ENCODE results near the gene DUSP1.

The DUSP1 gene

DNA sequence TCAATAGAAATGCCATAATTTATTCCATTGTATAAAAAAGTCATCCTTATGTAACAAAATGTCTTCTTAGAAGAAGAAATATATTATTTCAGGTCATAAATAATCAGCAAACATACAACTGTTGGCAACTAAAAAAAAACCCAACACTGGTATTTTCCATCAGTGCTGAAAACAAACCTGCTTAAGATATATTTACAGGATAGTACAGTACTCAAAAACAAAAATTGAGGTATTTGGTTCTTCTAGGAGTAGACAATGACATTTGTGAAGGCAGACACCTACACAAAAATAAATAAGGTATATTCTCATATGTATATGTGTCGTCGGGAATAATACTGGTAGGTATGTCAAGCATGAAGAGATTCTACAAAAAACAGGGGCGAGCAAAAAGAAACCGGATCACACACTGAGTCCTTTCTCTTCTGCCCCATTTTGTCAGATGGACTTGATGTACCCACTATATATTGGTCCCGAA, 2.9 kb downstream of the DUSP1 start:
- Histone ChIP-seq H3K27me3 (replicated peaks; ENCODE audit: control insufficient read depth, insufficient read depth, low read length) (no peaks in the 10 kb centered on the region), H3K4me3 (replicated peaks; ENCODE audit: low read depth, low read length) (no peak overlapping the region), H3K36me3 (ENCODE audit: control insufficient read depth, insufficient read depth, low read length) (peaks cover 2% of the 10 kb centered on the region)
- DNase-seq (ENCODE audit: extremely low read depth, insufficient read length), result no peak
- TF ChIP-seq, protein P1, sequence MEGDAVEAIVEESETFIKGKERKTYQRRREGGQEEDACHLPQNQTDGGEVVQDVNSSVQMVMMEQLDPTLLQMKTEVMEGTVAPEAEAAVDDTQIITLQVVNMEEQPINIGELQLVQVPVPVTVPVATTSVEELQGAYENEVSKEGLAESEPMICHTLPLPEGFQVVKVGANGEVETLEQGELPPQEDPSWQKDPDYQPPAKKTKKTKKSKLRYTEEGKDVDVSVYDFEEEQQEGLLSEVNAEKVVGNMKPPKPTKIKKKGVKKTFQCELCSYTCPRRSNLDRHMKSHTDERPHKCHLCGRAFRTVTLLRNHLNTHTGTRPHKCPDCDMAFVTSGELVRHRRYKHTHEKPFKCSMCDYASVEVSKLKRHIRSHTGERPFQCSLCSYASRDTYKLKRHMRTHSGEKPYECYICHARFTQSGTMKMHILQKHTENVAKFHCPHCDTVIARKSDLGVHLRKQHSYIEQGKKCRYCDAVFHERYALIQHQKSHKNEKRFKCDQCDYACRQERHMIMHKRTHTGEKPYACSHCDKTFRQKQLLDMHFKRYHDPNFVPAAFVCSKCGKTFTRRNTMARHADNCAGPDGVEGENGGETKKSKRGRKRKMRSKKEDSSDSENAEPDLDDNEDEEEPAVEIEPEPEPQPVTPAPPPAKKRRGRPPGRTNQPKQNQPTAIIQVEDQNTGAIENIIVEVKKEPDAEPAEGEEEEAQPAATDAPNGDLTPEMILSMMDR (IDR thresholded peaks at IDR 0.05; ENCODE audit: insufficient read depth, low read length, poor library complexity, severe bottlenecking), result no peak

- Histone ChIP-seq H3K36me3 (ENCODE audit: control insufficient read depth, insufficient read depth, low read length) (peaks cover 2% of the 10 kb centered on the region), H3K4me3 (replicated peaks; ENCODE audit: low read depth, low read length) (no peak overlapping the region), H3K27me3 (replicated peaks; ENCODE audit: control insufficient read depth, insufficient read depth, low read length) (no peaks in the 10 kb centered on the region)
- TF ChIP-seq, protein P1 (IDR thresholded peaks at IDR 0.05; ENCODE audit: insufficient read depth, low read length, poor library complexity, severe bottlenecking), result no peak
- DNase-seq (ENCODE audit: extremely low read depth, insufficient read length), result no peak
Measured at GRCh38 chr5:172766287-172767108, 4.5 kb downstream of the DUSP1 start.

DNA sequence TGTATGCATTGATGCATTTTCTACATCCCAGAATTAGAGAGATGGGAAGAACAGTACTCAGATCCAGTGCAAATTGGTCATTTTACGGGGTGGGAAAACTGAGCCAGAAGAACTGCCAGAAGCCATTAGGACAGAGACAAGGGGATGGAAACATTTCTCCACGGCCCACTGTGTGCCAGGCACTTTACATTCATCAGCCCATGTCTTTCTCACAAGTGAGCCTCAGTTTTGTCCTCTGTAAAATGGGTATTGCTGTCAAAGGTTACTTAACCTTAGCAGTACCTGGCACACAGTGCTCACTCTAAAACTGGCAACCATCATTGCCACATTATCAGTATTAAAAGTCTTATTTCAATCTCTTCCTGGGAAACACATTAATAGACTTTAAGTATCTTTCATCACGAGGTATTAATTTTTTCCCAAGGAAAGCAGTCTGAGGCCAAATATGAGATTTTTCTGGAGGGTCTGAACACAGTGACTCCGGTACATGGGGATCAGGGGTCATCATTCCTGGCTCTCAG, 5.2 kb downstream of the DUSP1 start:
- TF ChIP-seq, protein P1 (IDR thresholded peaks at IDR 0.05; ENCODE audit: insufficient read depth, low read length, poor library complexity, severe bottlenecking), result no peak
- Histone ChIP-seq H3K4me3 (replicated peaks; ENCODE audit: low read depth, low read length) (no peak overlapping the region), H3K36me3 (ENCODE audit: control insufficient read depth, insufficient read depth, low read length) (peaks cover 2% of the 10 kb centered on the region), H3K27me3 (replicated peaks; ENCODE audit: control insufficient read depth, insufficient read depth, low read length) (no peaks in the 10 kb centered on the region; the same call in 1 of the 2 replicates)
- no peak for DNase-seq (ENCODE audit: extremely low read depth, insufficient read length)

- no peaks in the 10 kb centered on the region; the same call in 1 of the 2 replicates for H3K27me3 ChIP-seq (replicated peaks; ENCODE audit: control insufficient read depth, insufficient read depth, low read length)
Measured at GRCh38 chr5:172764861-172765765, 5.9 kb downstream of the DUSP1 start.

DNA sequence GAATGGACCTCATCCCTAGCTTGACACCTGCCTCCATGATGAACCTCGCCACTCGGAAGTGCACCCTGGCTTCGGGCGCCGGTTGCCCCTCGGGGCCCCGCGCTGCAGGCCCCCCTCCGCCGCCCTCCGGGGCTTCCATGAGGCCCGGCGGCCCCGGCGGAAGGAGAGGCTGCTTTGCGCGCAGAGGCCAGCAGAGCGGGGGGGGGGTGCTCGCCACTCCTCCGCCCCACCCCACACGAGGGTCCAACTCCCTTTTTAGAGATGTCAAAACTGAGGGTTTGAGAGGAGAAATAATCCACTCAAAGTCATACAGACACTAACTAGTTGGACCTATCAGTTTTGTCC, 7.9 kb downstream of the DUSP1 start:
- TF ChIP-seq, protein P1 (IDR thresholded peaks at IDR 0.05; ENCODE audit: insufficient read depth, low read length, poor library complexity, severe bottlenecking), result no peak
- DNase-seq (ENCODE audit: extremely low read depth, insufficient read length), result no peak
- Histone ChIP-seq H3K27me3 (replicated peaks; ENCODE audit: control insufficient read depth, insufficient read depth, low read length) (no peaks in the 10 kb centered on the region; the same call in 1 of the 2 replicates), H3K36me3 (ENCODE audit: control insufficient read depth, insufficient read depth, low read length) (no peaks in the 10 kb centered on the region), H3K4me3 (replicated peaks; ENCODE audit: low read depth, low read length) (no peak overlapping the region)

More at GRCh38 chr5:172764861-172765765, 5.9 kb downstream of the DUSP1 start:
- DNase-seq (ENCODE audit: extremely low read depth, insufficient read length), result peak; percentile 84
- TF ChIP-seq, protein P1 (IDR thresholded peaks at IDR 0.05; ENCODE audit: insufficient read depth, low read length, poor library complexity, severe bottlenecking), result peak; percentile 6
- Histone ChIP-seq H3K36me3 (ENCODE audit: control insufficient read depth, insufficient read depth, low read length) (peaks cover 2% of the 10 kb centered on the region), H3K4me3 (replicated peaks; ENCODE audit: low read depth, low read length) (peak overlapping the region; percentile 44)

Measured in GM06990 (cell line).